ENCODE data around the gene SLCO4A1.

The SLCO4A1 gene

DNA sequence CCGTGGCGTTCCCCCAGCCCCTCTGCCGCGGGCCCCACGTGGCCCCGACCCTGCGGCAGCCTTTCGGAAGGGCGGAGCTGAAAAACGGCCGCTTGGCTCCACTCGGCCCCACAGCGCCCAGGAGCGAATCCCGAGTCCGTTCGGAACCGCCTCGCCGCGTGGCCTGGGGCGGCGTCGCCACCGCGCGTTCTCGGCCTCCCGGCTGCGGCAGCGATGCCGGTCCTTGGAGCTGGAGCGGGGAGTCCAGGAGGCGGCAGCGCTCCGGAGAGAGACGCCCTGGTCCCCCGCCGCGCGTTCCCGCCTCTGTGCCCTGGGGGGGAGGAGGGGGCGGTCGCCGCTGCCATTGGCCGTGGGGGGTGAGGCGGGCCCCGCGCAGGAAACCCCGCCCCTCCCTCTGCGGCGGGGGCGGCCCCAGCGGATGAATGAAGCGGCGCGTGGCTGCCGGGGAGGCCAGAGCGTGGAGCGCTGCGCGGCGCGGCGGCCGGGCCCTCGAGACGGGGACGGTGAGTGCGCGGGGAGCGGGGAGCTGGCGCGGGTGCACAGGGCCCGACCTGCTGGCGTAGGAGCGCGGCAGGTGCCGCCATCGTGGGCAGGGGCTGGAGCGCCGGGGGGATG is at the start of gene SLCO4A1:
Gene SLCO4A1 (plus strand): TSS at position 453 of the 615 bp plus-strand sequence. CDS start 13,952 bp downstream, outside the sequence.
- peak; percentile 86 for DNase-seq

GRCh38 chr20:62592506-62593177 is 49.7 kb upstream of the SLCO4A1 start:
- no peak for DNase-seq

- DNase-seq = no peak
These were observed 48.7 kb upstream of the SLCO4A1 start for GRCh38 chr20:62593616-62594015.

DNA sequence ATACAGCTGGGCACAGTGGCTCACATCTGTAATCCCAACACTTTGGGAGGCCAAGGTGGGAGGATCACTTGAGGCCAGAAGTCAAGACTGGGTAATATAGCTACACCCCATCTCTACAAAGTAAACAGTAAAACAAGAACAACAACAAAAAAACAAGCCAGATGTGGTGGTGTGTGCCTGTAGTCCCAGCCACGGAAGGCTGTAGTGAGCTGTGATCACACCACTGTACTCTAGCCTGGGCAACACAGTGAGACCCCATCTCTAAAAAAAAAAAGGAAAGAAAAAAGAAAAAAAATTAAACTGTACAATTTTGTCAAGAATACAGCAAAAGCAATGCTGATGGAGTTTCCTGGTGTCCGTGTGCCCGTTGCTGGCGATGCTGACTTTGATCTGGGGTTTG is 47.2 kb upstream of the SLCO4A1 start:
- no peak for DNase-seq

DNA sequence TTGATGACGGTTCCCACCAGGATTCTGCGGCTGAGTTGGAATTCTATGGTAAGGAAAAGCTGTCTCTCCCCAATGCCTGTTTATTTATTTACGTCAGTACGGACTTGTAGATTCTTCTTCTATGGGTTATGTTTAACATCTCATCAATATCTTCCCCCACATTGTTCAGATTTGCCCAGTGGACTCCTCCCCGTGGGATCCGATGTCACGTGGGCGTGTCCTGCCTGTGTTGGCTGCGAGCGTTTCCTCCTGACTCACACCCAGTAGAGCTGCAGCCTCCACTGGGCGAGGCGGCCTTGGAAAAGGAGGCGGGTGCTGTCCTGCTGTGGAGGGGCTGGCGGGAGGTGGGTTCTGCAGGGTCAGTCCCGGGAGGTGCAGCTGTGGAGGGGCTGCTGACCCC is 46.8 kb upstream of the SLCO4A1 start:
- no peak for DNase-seq

DNA sequence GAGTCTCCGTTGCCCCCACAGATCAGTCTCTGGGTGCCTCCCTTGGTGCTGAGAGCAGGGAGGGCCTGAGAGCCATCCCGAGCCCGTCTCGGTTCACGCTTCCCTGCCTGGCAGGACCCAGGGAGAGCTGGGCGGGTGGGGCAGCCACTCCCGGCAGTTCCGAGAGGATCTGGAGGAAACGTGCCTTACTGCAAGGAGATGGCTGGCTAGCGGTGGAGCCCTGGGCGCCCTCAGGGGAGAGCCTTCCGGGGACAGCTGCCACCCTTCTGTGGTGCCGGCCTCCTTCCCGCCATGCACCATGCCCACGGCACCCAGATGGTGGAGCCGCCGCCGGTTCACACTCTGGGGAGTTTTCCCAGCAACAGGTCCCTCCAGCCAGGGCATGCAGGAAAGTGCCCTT is 45.8 kb upstream of the SLCO4A1 start:
- DNase-seq = no peak

DNA sequence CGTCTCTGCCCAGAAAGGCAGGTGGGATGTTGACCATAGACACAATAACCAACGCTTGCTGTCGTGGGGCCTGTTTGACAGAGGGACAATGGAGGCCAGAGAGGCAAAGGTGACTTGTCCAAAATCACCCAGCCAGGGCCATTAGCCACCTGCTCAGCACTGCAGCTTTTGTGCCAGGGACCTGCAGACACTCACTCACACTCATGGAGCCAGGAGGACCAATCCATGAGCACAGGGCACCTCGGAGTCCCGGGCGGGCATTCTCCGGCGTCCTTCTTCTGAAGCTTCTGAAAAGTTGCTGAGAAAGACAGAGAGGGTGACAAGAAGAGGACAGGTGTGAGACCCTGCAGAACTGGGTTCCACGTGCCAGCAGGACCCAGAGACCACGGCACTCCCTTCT is 45.4 kb upstream of the SLCO4A1 start:
- no peak for DNase-seq

GRCh38 chr20:62597416-62598115 is 44.7 kb upstream of the SLCO4A1 start:
- DNase-seq = no peak

DNA sequence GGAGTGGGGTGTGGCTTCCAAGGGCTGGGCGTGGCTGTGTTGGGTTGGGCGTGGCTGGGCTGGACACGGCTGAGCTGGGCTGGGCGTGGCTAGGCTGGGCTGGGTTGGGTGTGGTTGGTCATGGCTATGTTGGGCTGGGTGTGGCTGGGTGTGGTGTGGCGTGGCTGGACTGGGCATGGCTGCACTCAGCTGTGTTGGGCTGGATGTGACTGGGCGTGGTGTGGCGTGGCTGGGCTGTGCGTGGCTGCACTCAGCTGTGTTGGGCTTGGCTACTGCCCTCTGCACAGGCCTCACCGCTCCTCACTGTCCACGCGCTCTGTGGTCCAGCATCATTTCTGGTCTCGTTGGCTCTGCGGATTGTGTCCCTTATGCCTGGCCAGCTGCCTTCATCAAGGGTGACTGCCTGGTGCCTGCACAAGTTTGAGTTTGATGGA is 43.5 kb upstream of the SLCO4A1 start:
- no peak for DNase-seq

DNA sequence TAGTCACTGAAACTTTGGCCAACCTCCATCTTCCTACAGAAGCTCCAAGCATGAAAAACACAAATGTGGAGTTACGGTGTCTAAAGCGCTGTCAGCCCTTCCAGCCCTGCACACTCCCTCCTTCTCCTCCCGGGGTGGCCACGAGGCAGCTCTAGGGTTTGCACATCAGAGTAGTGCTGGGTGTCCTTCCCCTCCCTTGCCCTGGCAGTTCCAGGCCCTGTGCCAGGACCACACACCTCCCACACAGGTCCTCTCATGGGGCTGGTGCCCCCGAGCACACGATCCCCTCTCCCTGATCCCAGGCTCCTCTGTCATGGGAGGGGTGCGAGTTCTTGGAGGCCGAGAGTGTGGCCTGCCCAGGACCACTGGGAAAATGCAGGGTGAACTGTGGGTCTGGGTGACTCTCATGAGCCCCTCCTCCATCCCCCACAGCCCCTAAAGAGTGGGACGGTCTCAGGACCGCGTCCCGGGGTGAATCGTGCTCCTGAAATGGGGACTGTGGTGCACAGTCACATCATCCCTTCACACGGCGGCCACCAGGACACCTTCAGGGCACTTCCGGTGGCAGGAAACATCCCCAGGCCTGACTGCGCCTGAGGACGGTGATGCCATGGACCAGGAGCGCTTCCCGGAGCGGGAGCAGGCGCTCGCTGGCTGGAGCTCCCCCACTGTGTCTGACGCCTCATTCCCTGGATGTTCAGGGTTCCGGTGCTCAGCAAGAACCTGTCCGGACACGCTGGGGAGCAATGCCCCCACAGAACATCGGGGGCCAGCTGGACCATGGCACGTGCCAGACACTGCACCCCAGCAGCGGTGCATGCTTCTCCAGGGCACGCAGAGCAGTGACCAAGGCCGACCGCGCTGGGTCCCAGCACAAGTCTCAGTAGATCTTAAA is 42.8 kb upstream of the SLCO4A1 start:
- no peak for DNase-seq

DNA sequence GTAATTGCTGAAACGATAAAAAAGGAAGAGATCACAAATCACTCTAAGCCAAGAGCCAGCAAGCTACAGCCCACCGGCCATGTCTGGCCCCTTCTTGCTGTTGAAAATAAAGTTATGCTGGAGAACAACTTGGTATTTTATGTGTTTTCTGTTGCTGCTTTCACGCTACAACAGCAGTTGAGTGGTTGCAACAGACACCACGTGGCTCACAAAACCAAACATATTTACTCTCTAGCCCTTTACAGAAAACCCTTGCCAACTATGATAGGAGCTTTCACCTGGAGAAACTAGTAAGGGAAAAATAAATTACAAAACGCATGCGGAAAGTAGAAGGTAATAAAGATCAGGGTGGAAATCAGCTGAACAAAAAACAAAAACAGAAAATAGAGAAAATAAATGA is 41.1 kb upstream of the SLCO4A1 start:
- no peak for DNase-seq

DNA sequence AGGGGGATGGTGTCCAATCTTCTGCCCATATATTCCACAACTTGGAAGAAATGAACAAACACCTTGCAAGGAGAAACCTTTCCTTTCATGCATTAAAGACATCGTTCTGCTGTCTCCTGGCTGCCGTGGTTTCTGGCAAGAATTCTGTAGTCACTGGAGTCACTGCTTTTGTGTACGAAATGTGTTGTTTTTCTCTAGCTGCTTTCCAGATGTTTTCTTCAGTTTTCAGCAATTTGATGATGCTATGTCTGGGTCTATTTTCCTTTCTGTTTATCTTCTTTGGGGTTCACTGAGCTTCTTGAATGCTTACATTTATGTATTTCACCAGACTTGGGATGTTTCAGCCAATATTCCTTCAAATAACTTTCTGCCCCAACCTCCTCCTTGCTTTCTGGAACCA is 40.6 kb upstream of the SLCO4A1 start:
- no peak for DNase-seq

- DNase-seq = peak; percentile 21
These were observed 39.8 kb upstream of the SLCO4A1 start for GRCh38 chr20:62602550-62602949.

DNA sequence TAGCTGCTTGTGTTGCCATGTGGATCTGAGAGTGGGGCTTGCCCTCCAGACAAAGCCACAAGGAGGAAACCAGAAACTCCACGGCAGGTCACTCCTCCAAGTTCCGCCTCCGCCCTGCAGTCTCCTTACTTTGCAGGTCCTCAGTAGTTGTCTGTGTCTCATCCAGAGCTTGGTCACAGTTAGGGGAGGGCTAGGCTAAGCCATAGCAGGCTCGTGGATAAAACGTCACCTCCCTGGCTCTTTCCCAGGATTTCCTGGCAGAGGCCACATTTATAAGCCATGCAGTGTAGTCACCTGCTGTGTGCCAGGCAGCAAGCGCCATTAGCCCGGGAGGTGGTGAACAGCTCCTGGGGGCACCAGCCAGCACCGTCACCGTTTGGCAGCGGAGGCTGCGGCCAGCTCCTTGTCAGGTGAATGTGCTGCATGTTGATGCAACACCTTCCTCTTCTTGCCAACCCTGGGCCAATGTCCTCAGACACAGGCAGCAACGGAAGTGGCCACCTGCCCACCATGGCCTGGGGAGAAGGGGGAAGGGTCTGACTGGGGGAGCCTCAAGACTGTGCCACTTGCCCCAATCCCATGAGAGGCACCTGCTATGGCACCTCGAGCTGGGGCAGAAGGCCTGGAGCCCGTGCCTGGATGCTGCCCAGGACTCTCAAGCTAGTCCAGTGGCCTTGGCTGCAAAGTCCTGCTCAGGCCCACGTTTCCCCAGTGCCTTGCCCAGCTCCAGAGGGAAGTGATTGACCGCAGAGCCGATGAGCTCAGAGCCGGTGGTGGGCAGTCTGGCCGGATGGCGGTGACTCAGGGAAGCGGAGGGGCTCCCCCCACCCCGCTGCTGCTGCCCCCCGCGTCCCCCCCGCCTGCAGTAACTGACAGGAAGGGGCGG is 39.0 kb upstream of the SLCO4A1 start:
- DNase-seq = no peak

DNA sequence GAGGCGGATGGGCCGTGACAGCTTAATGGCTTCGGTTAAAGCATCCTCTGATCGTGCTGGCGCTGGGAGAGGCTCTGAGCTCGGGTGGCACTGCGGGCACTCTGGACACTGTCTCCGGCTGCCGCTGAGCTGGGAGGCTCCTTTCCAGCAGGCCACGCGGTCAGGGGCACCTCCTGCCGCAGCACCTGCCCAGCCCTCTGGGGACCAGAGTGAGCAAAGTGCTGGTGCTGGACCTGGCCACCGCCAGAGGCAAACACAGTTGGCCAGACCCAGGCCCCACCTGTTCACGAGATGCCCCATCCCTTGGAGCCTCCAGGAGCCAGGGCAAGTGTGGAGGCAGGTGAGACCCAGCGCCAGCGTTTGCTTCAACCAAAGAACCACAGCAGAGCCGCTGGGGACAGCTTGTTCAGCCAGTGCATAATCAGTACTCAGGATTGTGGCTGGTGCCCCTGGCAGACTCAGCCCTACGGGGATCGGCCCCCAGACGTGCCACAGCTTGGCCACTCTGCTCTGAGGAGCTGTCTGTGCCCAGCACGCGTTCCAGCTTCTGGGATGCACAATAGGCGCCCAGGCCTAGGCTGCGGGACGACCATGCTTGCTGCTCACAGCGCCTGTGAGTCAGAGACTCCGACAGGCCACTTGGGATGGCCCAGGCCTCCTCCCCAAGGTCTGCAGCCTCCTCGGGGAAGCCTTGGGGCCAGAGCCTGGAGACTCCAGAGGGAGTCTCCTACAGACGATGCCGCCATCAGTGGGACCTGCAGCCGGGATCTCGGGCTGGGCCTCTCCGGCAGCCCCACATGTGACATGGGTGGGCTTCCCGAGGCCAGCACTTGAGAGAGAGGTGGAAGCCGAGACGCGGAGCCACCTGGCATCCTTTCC is 38.2 kb upstream of the SLCO4A1 start:
- DNase-seq = no peak

- DNase-seq = no peak
These were observed 37.5 kb upstream of the SLCO4A1 start for GRCh38 chr20:62604796-62605195.

- DNase-seq = no peak
These were observed 36.9 kb upstream of the SLCO4A1 start for GRCh38 chr20:62605236-62605943.

DNA sequence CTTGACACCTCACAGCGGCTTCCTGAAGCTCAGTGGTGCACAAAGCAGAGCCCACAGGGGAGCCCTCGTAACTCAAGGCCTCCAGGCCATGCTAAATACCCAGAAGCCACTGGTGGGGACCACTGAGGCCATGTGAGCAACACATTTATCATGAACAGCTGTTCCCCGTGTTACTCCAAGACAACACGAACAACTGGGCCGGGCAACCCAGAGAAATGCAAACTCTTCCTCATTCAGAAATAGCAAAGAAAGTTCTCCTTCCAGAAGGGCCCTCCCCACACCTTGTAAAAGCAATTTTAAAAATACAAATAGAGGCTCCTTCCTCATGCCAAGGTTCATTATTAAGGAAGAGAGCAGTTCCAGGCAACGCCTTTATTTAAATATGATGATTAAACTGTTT is 36.3 kb upstream of the SLCO4A1 start:
- no peak for DNase-seq

DNA sequence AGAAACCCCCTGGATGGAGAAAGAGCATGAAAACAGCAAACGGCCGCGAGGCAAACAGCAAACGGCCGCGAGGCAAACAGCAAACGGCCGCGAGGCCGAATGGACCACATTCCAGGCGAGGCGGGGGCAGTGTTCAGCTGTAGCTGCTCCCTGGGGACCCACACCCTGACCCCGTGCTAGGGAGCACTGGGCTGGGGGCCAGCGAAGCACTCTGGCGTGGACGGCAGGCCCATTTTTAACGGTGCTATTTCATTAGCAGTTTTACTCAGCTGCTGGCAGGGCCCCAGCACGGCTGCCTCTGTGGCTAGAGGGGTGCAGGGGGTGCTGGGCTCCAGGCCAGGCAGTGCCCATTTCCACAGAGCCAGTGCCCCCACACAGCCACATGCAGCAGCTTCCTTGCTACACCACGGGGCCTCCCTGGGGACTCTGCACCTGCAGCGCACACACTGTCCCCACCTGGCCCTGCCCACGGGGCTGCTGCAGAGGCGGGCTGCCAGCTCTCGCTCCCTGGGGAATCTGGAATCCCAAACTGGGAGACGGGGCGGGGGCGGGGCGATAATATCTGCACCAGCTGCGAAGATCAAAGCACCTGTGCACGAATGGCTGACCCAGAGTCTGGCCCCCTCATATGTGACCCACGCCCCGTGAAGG is 35.6 kb upstream of the SLCO4A1 start:
- no peak for DNase-seq

Data from stimulated activated CD4-positive, alpha-beta T cell treated with anti-CD3 and anti-CD28 coated beads, Interleukin-12 subunit alpha, Interleukin-12 subunit beta, amount 100 ng/mL, for 4 hours (primary cell).